Measurements from ENCODE around the gene SLC35F5. TPM values are rescaled to one million over a fixed set of nuclear protein-coding genes. Genes with fewer than 3 reads are reported as not detected.

SLC35F5 gene
- total and polyA plus RNA-seq, 2 of the 13 experiments (the other 11 are each of a cell fraction or from before 2014, with no cell fraction given): 139 to 174 TPM

GRCh38 chr2:113716291-113716690, 40.2 kb downstream of the SLC35F5 start (continued):
- no peak for TF ChIP-seq LRRFIP1 (CRISPR knock-in tag; conservative IDR thresholded peaks at IDR 0.05)
- no peak for TF ChIP-seq CREM (IDR thresholded peaks at IDR 0.05)
- TF ChIP-seq CREM (CRISPR knock-in tag; IDR thresholded peaks at IDR 0.05): no peak

GRCh38 chr2:113712941-113713340, 43.5 kb downstream of the SLC35F5 start:
- ChIA-PET POLR2A (no interaction called here), CTCF (ENCODE audit: low intra/inter-chr PET ratio, low total read pairs) (no interaction called here)
- no peak for FAIRE-seq
- intact Hi-C loops (cut with micrococcal nuclease; ENCODE audit: unreplicated experiment) (no loop called here), in situ Hi-C loops (cut with HindIII; ENCODE audit: extremely low pct_ligation_motif_present, low pct_unique_long_range_greater_than_20kb) (no loop called here)
- no TSS peak for BruUV-seq (replicated peaks)
- peaks cover 11 to 36% of the 10 kb centered on the region in 2 experiments for H3K36me3 ChIP-seq (replicated peaks in 1 of 2; ENCODE audit: control insufficient read depth in 1 of 2, insufficient read depth in 2 of 2, low read length in 2 of 2)
- no peak overlapping the region for H3K4me2 ChIP-seq (ENCODE audit: low read depth, low read length)
- H3K79me2 ChIP-seq (ENCODE audit: insufficient read depth, low read length): no peaks in the 10 kb centered on the region
- no peak for ATAC-seq
- no peak overlapping the region for H3K9ac ChIP-seq (ENCODE audit: insufficient read depth, low read depth, low read length)
- no peaks in the 10 kb centered on the region for H3K9me3 ChIP-seq (ENCODE audit: low read length)
- H3K4me3 ChIP-seq (replicated peaks in 1 of 3; ENCODE audit: insufficient read depth in 1 of 3, low read depth in 2 of 3, low read length in 3 of 3): no peak overlapping the region
- no peaks in the 10 kb centered on the region for H3K4me1 ChIP-seq (ENCODE audit: insufficient read depth, low read length)
- no peaks in the 10 kb centered on the region for H3K27me3 ChIP-seq (ENCODE audit: control insufficient read depth in 1 of 2, insufficient read depth in 2 of 2, low read length in 2 of 2)
- 99% methylated on average over 2 of the region's 2 CpGs for WGBS (ENCODE audit: low lambda C conversion rate)
- H2AFZ ChIP-seq (ENCODE audit: low read length): no peak overlapping the region
- DNase-seq (ENCODE audit: low spot score): no peak
- H4K20me1 ChIP-seq (ENCODE audit: insufficient read depth, low read length): no peaks in the 10 kb centered on the region
- no peak overlapping the region for H3K27ac ChIP-seq (ENCODE audit: extremely low read length, insufficient read depth, low read length)
- TF ChIP-seq FOSL2 (CRISPR knock-in tag; IDR thresholded peaks at IDR 0.05): no peak
- TF ChIP-seq CTCF (CRISPR knock-in tag; IDR thresholded peaks at IDR 0.05): no peak
- TF ChIP-seq ZSCAN5A (CRISPR knock-in tag; IDR thresholded peaks at IDR 0.05; ENCODE audit: borderline replicate concordance): no peak
- no peak for TF ChIP-seq ZNF792 (CRISPR knock-in tag; IDR thresholded peaks at IDR 0.05)
- TF ChIP-seq AKAP8 (CRISPR knock-in tag; IDR thresholded peaks at IDR 0.05): no peak
- TF ChIP-seq E2F2 (CRISPR knock-in tag; IDR thresholded peaks at IDR 0.05; ENCODE audit: borderline replicate concordance): no peak
- TF ChIP-seq NR3C1 (CRISPR knock-in tag; IDR thresholded peaks at IDR 0.05): no peak
- no peak for TF ChIP-seq ZNF616 (CRISPR knock-in tag; IDR thresholded peaks at IDR 0.05; ENCODE audit: low read depth)
- TF ChIP-seq ARHGAP35 (CRISPR knock-in tag; IDR thresholded peaks at IDR 0.05; ENCODE audit: borderline replicate concordance): no peak
- TF ChIP-seq CCAR2 (optimal IDR thresholded peaks at IDR 0.05; ENCODE audit: low read depth, low read length): no peak
- TF ChIP-seq ZNF674 (CRISPR knock-in tag; IDR thresholded peaks at IDR 0.05; ENCODE audit: low read depth): no peak
- TF ChIP-seq CC2D1A (CRISPR knock-in tag; IDR thresholded peaks at IDR 0.05): no peak
